Liver (tissue), 9 donors: ENCODE results near the gene STIM2. TPM values are rescaled to one million over a fixed set of nuclear protein-coding genes. Genes with fewer than 3 reads are reported as not detected.

Source experiments
- DNase-seq: peaks from one replicate; pipeline ENCODE4 v3.0.0-alpha.2; 2017; ENCODE audit warnings: low spot score
- H3K27ac ChIP-seq, 2 donors: one replicate each; pipeline ENCODE4 v1.7.0; 2013; ENCODE audit warnings: inconsistent platforms in 2 of 2, low read length in 2 of 2, control low read depth in 1 of 2, low read depth in 1 of 2, mild to moderate bottlenecking in 1 of 2
- H3K27me3 ChIP-seq, 4 donors: one replicate each; pipeline versions ENCODE4 v1.6.1 to v1.7.0; 2013; ENCODE audit warnings: low read length in 3 of 4, inconsistent platforms in 1 of 4, mild to moderate bottlenecking in 1 of 4, moderate library complexity in 1 of 4; ENCODE audit not compliant: control insufficient read depth in 4 of 4, insufficient read depth in 4 of 4
- H3K36me3 ChIP-seq, 4 donors: one replicate each; pipeline versions ENCODE4 v1.6.1 to v1.7.0; 2013; ENCODE audit warnings: low read length in 3 of 4, mild to moderate bottlenecking in 3 of 4, low read depth in 1 of 4, moderate library complexity in 1 of 4; ENCODE audit not compliant: control insufficient read depth in 4 of 4, insufficient read depth in 3 of 4
- H3K4me1 ChIP-seq, 4 donors: one replicate each; pipeline versions ENCODE4 v1.6.1 to v1.7.0; 2013; ENCODE audit warnings: low read length in 3 of 4, mild to moderate bottlenecking in 3 of 4, moderate library complexity in 1 of 4; ENCODE audit not compliant: control insufficient read depth in 4 of 4, insufficient read depth in 4 of 4
- H3K4me3 ChIP-seq, 3 donors: one replicate each; pipeline versions ENCODE4 v1.6.1 to v1.7.0; 2013; ENCODE audit warnings: low read length in 3 of 3, control low read depth in 1 of 3, low read depth in 1 of 3, mild to moderate bottlenecking in 1 of 3
- H3K9ac ChIP-seq, 2 donors: one replicate each; pipeline ENCODE4 v1.7.0; 2013; ENCODE audit warnings: low read length in 2 of 2, mild to moderate bottlenecking in 2 of 2, moderate library complexity in 2 of 2, control low read depth in 1 of 2, low read depth in 1 of 2
- H3K9me3 ChIP-seq, 4 donors: one replicate each; pipeline versions ENCODE4 v1.6.1 to v1.7.0; 2013; ENCODE audit warnings: low read length in 3 of 4; ENCODE audit not compliant: control insufficient read depth in 4 of 4
- ATF3 ChIP-seq: IDR thresholded peaks from 2 replicates; pipeline ENCODE4 v1.6.1; 2016; ENCODE audit warnings: antibody characterized with exemption
- CTCF ChIP-seq: fragments of 150-350 bp; IDR thresholded peaks from 2 replicates; pipeline ENCODE4 v1.5.1; 2017; ENCODE audit warnings: improper control_type of control experiment, low read depth, low read length; ENCODE audit not compliant: missing input control
- EGR1 ChIP-seq, 2 donors: IDR thresholded peaks; 2 replicates each; pipeline ENCODE4 v1.6.1; 2016 to 2018; ENCODE audit warnings: antibody characterized with exemption in 2 of 2, low read depth in 2 of 2
- FOXA1 ChIP-seq: IDR thresholded peaks from 2 replicates; pipeline ENCODE4 v1.6.1; 2016; ENCODE audit warnings: antibody characterized with exemption
- FOXA2 ChIP-seq: IDR thresholded peaks from 2 replicates; pipeline ENCODE4 v1.6.1; 2016; ENCODE audit warnings: antibody characterized with exemption
- HNF4A ChIP-seq, 2 donors: conservative IDR thresholded peaks; 2 replicates each; pipeline ENCODE4 v1.6.1; 2016; ENCODE audit warnings: antibody characterized with exemption in 2 of 2, mild to moderate bottlenecking in 2 of 2
- HNF4G ChIP-seq: IDR thresholded peaks from 2 replicates; pipeline ENCODE4 v1.6.1; 2016; ENCODE audit warnings: antibody characterized with exemption
- JUND ChIP-seq, 2 donors: IDR thresholded peaks; 2 replicates each; pipeline ENCODE4 v1.6.1; 2016; ENCODE audit warnings: antibody characterized with exemption in 2 of 2
- MAX ChIP-seq: IDR thresholded peaks from 2 replicates; pipeline ENCODE4 v1.6.1; 2016; ENCODE audit warnings: antibody characterized with exemption
- RAD21 ChIP-seq, 2 donors: IDR thresholded peaks; 2 replicates each; pipeline ENCODE4 v1.6.1; 2016; ENCODE audit warnings: antibody characterized with exemption in 2 of 2, mild to moderate bottlenecking in 2 of 2
- REST ChIP-seq: IDR thresholded peaks from 2 replicates; pipeline ENCODE4 v1.6.1; 2016; ENCODE audit warnings: antibody characterized with exemption, mild to moderate bottlenecking
- RXRA ChIP-seq, 2 donors: IDR thresholded peaks; 2 replicates each; pipeline ENCODE4 v1.6.1; 2017 to 2018; ENCODE audit warnings: antibody characterized with exemption in 2 of 2, mild to moderate bottlenecking in 1 of 2
- SP1 ChIP-seq: IDR thresholded peaks from 2 replicates; pipeline ENCODE4 v1.6.1; 2018; ENCODE audit warnings: antibody characterized with exemption, mild to moderate bottlenecking
- TAF1 ChIP-seq: conservative IDR thresholded peaks from 2 replicates; pipeline ENCODE4 v1.6.1; 2016; ENCODE audit warnings: antibody characterized with exemption, mild to moderate bottlenecking
- YY1 ChIP-seq: IDR thresholded peaks from 2 replicates; pipeline ENCODE4 v1.6.1; 2016; ENCODE audit warnings: antibody characterized with exemption, mild to moderate bottlenecking
- ZBTB33 ChIP-seq: IDR thresholded peaks from 2 replicates; pipeline ENCODE4 v1.6.1; 2016; ENCODE audit warnings: antibody characterized with exemption
- WGBS: extraction: QIAGEN DNeasy Blood & Tissue Kit; methylation state at CpG from one replicate; pipeline ENCODE4 v1.1.7; 2013; 5-methylcytosine and 5-hydroxymethylcytosine counted together
- polyA plus RNA-seq, 2 donors: library from polyadenylated mRNA; stranded (reverse) in 1 of 2; unstranded in 1 of 2; fragments of 200-250 nt in 1 of 2; fragments of >200 nt in 1 of 2; fragmentation: Nextera tagmentation in 1 of 2; extraction: Ambion mirVana in 1 of 2; gene quantifications; one replicate each; pipeline versions ENCODE4 v1.2.1 to v1.2.3, GENCODE V29; 2013 to 2015
- total RNA-seq, 2 donors: library from RNA; depleted of rRNA; stranded (reverse); fragments of >200 nt; gene quantifications; one replicate each; pipeline ENCODE4 v1.2.3, GENCODE V29; 2014
- donor health status: healthy.
- donor health status: healthy.
- donor health status: healthy.
- donor health status: healthy.
- donor health status: healthy.

STIM2 gene
- total and polyA plus RNA-seq, 4 donors, result 5.4 to 11.1 (median 6.9) TPM

GRCh38 chr4:27005501-27005900 is 144.9 kb downstream of the STIM2 start:
- TF ChIP-seq CTCF (no peak), MAX (no peak), EGR1 (IDR thresholded peaks at IDR 0.05; ENCODE audit: low read depth in 2 of 2) (no peak), REST (no peak), SP1 (no peak), JUND (IDR thresholded peaks at IDR 0.05) (peak; percentile 5 to 20), FOXA2 (no peak), RXRA (IDR thresholded peaks at IDR 0.05) (no peak), TAF1 (no peak)
- DNase-seq, result no peak
- H3K4me3 ChIP-seq, result no peak overlapping the region
- no peak overlapping the region for H3K9ac ChIP-seq
- no peaks in the 10 kb centered on the region for H3K9me3 ChIP-seq
- peak overlapping the region in 1 of 2 donors; percentile 48 for H3K27ac ChIP-seq
- peaks cover 1 to 18% (median 9%) of the 10 kb centered on the region in 4 donors for H3K4me1 ChIP-seq
- H3K36me3 ChIP-seq, result peaks cover 0 to 5% (median 0%) of the 10 kb centered on the region in 4 donors
- H3K27me3 ChIP-seq, result no peaks in the 10 kb centered on the region

GRCh38 chr4:27005905-27006590 is 145.4 kb downstream of the STIM2 start:
- Histone ChIP-seq H3K36me3 (peaks cover 0 to 5% (median 0%) of the 10 kb centered on the region in 4 donors), H3K4me3 (no peak overlapping the region), H3K9ac (no peak overlapping the region), H3K27ac (peak overlapping the region in 1 of 2 donors; percentile 48), H3K4me1 (peaks cover 1 to 18% (median 9%) of the 10 kb centered on the region in 4 donors), H3K9me3 (no peaks in the 10 kb centered on the region), H3K27me3 (no peaks in the 10 kb centered on the region)
- 29% methylated on average over 10 of the region's 10 CpGs for WGBS
- no peak for DNase-seq
- TF ChIP-seq REST (no peak), ATF3 (no peak), RAD21 (IDR thresholded peaks at IDR 0.05) (no peak), RXRA (IDR thresholded peaks at IDR 0.05) (peak in 1 of 2 donors; percentile 28), TAF1 (no peak), HNF4G (no peak), JUND (IDR thresholded peaks at IDR 0.05) (no peak), FOXA1 (no peak), CTCF (no peak), ZBTB33 (no peak), HNF4A (conservative IDR thresholded peaks at IDR 0.05) (peak in 1 of 2 donors; percentile 22), YY1 (peak; percentile 30), EGR1 (IDR thresholded peaks at IDR 0.05; ENCODE audit: low read depth in 2 of 2) (no peak), MAX (no peak), FOXA2 (no peak)
